Muscle layer of duodenum (tissue), 2 donors: Measurements from ENCODE around the gene PANX1.
A peak's percentile ranks its signal among the peaks of the same experiment; 100 is the strongest.
"Not testable (repeated sequence)": the region's sequence is repeated elsewhere in the genome, so short reads cannot be mapped to it uniquely, and the experiment has no call there.

Experiments used
- H3K27ac ChIP-seq: one replicate; pipeline ENCODE4 v1.7.0; 2013; ENCODE audit warnings: mild to moderate bottlenecking, low read length
- H3K27me3 ChIP-seq: one replicate; pipeline ENCODE4 v1.7.0; 2013; ENCODE audit warnings: low read depth, mild to moderate bottlenecking, control low read depth, low read length
- H3K36me3 ChIP-seq, 2 donors: one replicate each; pipeline ENCODE4 v1.7.0; 2013; ENCODE audit warnings: low read length in 2 of 2, control low read depth in 1 of 2, mild to moderate bottlenecking in 1 of 2; ENCODE audit not compliant: insufficient read depth in 2 of 2, control insufficient read depth in 1 of 2
- H3K4me1 ChIP-seq, 2 donors: one replicate each; pipeline ENCODE4 v1.7.0; 2013; ENCODE audit warnings: low read length in 2 of 2, mild to moderate bottlenecking in 2 of 2, control low read depth in 1 of 2, moderate library complexity in 1 of 2; ENCODE audit not compliant: insufficient read depth in 2 of 2, control insufficient read depth in 1 of 2
- H3K4me3 ChIP-seq, 2 donors: one replicate each; pipeline ENCODE4 v1.7.0; 2013; ENCODE audit warnings: low read length in 2 of 2, low read depth in 1 of 2, mild to moderate bottlenecking in 1 of 2
- H3K9me3 ChIP-seq, 2 donors: one replicate each; pipeline ENCODE4 v1.7.0; 2013; ENCODE audit warnings: low read length in 2 of 2, control low read depth in 1 of 2, mild to moderate bottlenecking in 1 of 2; ENCODE audit not compliant: control insufficient read depth in 1 of 2
- donor health status: healthy.

The PANX1 gene

DNA sequence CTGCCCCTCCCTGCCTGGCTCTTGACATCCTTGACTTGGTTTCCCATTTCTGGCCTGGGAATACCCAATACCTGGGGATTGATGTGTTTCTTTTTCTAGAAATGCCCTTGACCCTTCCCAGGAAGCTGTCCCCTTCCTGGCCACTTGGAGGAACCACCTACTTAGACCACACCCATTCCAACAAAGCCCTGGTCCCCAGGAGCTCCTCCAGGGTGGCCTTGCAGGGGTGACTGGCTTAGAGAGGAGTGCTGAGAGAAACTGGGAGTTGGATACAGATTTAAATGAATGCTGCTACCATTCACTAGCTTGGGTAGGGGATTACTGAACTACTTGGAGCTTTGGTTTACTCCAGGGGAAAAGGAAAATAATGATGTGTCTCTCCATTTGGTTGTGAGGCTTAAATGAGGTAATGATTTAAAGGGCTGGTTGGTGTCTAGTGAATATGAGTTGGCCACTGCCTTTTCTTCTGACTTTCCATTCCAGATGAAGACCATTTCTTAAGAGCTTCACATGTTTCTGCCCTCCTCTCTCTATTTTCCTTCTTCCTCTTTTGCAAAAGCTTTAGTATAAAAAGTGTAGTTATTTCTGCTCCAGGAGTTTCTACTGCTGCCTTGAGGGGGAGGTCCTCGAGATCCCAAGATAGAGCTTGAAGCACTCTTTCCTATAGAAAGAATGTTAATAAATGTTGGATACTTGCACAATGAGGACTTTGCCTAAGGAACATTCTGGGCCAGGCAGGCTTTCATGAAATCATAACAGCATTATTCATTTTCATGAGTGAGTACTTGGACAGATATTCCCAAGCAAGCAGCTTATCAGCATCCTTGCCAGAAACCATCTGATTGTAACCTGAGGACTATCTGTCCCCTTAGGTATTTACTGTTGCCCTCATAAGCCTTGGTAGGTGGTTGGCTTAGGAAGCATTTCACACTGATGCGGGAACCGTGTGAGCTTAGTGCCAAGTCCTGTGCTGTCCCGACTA, 22.4 kb downstream of the PANX1 start:
- H3K27ac ChIP-seq = peak overlapping the region; percentile 10

DNA sequence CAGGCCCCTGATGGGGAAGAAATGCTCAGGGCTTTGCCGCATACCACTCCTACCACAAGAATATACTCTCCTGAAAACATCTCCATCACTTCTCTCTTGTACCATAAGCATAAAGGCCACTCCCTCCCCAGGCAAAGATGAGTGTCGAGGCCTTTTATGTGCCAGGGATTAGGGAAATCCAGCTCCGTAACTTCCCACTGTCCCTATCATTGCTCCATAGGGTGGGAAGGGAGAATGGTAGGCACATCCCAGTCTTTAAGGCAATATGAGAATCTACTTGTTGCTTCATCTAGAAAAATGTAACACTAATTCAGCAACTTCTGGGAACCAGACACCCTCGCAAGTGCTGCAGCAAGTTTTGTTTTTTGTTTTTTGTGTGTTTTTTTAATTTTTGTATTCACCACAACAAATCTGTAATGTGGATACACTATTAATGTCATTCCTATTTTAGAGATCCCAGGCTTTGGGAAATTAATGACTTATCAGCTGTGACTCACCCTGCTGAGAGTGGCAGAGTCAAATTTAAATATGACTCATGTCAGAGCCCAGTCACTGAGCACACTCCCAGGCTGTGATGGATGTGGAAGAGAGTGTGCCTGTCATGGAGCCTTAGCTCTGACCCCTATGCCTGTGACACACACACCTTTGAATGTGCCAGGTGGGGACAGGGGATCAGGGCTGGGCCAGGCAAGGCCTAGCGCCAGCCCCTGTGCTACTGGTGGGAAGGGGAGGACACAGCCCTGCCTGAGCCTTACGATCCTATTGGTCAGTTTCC, 23.4 kb downstream of the PANX1 start:
- H3K4me3 ChIP-seq = no peak overlapping the region
- peak overlapping the region; percentile 11 for H3K27ac ChIP-seq

More for the DNA sequence above, 22.4 kb downstream of the PANX1 start:
- H3K4me3 ChIP-seq = no peak overlapping the region
- peaks cover 16 to 29% of the 10 kb centered on the region in 2 donors for H3K4me1 ChIP-seq
- H3K27me3 ChIP-seq = no peaks in the 10 kb centered on the region
- no peaks in the 10 kb centered on the region for H3K9me3 ChIP-seq
- no peaks in the 10 kb centered on the region for H3K36me3 ChIP-seq

DNA sequence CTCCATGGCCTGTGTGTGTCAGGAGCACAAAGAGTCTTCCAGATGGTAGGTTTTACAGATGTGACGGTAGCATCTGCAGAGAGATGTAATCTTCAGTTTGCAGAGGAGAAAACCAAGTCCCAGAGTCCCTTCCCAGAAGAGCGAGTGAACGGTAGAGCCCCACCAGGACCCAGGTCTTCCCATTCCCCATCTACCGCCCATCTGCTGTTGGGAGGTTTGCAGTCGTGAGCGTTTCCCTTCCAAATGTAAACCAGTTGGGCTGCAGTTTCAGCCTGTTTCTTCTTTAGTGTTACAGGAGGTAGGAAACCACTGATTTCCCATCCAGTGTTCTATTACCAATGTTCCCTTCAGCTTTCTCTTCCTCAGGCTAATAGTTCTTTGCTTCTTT, 24.0 kb downstream of the PANX1 start:
- no peaks in the 10 kb centered on the region for H3K36me3 ChIP-seq
- peak overlapping the region; percentile 11 for H3K27ac ChIP-seq
- peaks cover 16 to 24% of the 10 kb centered on the region in 2 donors for H3K4me1 ChIP-seq
- H3K27me3 ChIP-seq = no peaks in the 10 kb centered on the region
- H3K4me3 ChIP-seq = no peak overlapping the region
- H3K9me3 ChIP-seq = no peaks in the 10 kb centered on the region

More for the DNA sequence above, 23.4 kb downstream of the PANX1 start:
- H3K4me1 ChIP-seq = peaks cover 16 to 24% of the 10 kb centered on the region in 2 donors
- no peaks in the 10 kb centered on the region for H3K27me3 ChIP-seq
- H3K36me3 ChIP-seq = no peaks in the 10 kb centered on the region
- H3K9me3 ChIP-seq = no peaks in the 10 kb centered on the region

DNA sequence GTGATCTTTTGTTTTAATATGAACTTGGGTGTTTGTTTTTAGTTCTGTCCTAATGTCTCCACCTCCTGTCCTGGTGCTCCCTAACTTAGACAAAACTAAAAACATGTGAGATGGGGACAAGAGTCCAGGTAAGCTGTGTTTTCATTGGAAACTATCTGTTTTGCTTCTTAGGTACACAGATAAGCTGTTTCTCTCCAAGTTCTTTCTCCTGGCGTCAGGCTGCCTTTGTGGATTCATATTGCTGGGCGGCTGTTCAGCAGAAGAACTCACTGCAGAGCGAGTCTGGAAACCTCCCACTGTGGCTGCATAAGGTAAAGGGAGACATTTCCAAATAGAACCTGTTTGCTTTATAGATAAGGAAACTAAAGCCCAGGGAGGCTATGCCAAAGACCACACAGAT, 24.7 kb downstream of the PANX1 start:
- Histone ChIP-seq H3K27ac (peak overlapping the region; percentile 11), H3K9me3 (no peaks in the 10 kb centered on the region), H3K4me3 (no peak overlapping the region), H3K27me3 (no peaks in the 10 kb centered on the region), H3K36me3 (no peaks in the 10 kb centered on the region), H3K4me1 (peaks cover 16 to 24% of the 10 kb centered on the region in 2 donors)

DNA sequence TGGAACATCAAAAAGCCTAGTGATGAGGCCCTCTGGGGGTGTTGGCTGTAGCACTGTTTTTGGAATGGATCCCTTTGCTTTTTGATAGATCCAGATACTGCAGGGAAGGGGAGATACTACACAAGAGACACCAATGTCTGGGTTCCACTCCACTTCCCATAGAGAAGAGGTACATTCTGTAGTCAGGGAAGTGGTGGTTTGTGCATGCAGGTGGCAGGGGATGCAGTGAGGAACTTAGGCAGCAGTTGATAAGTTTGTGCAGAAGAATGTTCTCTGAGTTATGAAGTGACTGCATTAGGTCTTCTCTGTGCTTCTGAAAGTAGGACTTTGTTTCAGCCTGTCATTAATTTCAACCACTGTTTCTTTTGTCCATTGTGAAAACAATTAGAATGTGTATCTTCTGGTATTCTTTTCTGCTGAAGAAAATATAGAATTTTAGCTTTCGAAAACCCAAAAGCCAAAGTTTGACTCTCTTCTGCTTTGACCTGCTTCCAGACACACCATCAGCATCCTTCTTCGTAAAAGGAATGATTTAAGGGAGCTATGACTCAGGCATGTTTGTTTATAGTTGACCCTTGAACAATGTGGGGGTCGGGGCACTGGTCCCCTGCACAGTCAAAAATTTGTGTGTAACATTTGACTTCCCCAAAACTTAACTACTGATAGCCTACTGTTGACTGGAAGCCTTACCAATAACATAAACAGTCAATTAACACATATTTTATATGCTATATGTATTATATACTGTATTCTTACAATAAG, 25.6 kb downstream of the PANX1 start:
- no peaks in the 10 kb centered on the region for H3K9me3 ChIP-seq
- no peak overlapping the region for H3K4me3 ChIP-seq
- H3K27me3 ChIP-seq = no peaks in the 10 kb centered on the region
- H3K36me3 ChIP-seq = no peaks in the 10 kb centered on the region
- H3K4me1 ChIP-seq = peaks cover 16 to 19% of the 10 kb centered on the region in 2 donors
- no peak overlapping the region for H3K27ac ChIP-seq

DNA sequence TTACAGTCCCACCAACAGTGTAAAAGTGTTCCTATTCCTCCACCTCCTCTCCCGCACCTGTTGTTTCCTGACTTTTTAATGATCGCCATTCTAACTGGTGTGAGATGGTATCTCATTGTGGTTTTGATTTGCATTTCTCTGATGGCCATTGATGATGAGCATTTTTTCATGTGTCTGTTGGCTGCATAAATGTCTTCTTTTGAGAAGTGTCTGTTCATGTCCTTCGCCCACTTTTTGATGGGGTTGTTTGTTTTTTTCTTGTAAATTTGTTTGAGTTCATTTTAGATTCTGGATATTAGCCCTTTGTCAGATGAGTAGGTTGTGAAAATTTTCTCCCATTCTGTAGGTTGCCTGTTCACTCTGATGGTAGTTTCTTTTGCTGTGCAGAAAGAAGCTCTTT, 28.7 kb downstream of the PANX1 start:
- not testable (repeated sequence) for H3K27me3 ChIP-seq, H3K4me3 ChIP-seq, H3K36me3 ChIP-seq, H3K27ac ChIP-seq, H3K9me3 ChIP-seq, H3K4me1 ChIP-seq

DNA sequence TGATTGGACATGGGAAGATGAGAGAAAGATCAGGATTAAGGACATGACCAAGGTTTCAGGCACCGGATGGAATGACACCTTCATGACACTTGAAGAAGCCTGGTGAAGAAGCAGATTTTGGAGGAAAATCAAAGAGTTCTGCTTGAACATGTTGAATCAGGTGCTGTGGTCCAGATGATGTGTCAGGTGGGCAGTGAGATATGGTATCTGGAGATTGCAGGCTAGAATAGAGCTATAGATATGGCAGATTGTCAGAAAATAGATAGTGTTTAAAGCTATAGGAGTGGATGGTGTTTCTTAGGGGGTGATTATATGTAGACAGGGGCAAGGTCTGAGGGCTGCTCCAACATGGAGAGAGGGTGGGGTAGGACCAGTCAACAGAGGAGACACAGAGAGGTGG, 40.2 kb downstream of the PANX1 start:
- Histone ChIP-seq H3K27me3 (no peaks in the 10 kb centered on the region), H3K27ac (no peak overlapping the region), H3K36me3 (no peaks in the 10 kb centered on the region), H3K4me1 (no peaks in the 10 kb centered on the region), H3K4me3 (no peak overlapping the region), H3K9me3 (peaks cover 0 to 4% of the 10 kb centered on the region in 2 donors)

DNA sequence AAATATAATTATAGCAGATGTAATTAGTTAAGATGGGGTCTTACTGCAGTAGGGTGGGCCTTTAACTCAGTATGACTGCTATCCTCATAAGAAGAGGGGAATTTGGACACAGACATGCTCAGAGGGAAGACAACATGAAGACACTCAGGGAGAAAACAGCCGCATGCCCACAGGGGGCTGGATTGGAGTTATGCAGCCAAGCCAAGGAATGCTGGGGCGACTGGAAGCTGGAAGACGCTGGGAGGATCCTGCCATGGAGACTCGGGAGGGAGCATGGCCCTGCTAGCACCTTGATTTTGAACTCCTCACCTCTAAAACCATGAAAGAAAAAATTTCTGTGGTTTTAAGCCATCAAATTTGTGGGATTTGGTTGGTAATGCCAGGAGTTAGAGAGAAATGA, 40.9 kb downstream of the PANX1 start:
- H3K36me3 ChIP-seq = no peaks in the 10 kb centered on the region
- H3K4me1 ChIP-seq = peaks cover 0 to 4% of the 10 kb centered on the region in 2 donors
- H3K27ac ChIP-seq = no peak overlapping the region
- H3K27me3 ChIP-seq = no peaks in the 10 kb centered on the region
- peaks cover 0 to 4% of the 10 kb centered on the region in 2 donors for H3K9me3 ChIP-seq
- H3K4me3 ChIP-seq = no peak overlapping the region

DNA sequence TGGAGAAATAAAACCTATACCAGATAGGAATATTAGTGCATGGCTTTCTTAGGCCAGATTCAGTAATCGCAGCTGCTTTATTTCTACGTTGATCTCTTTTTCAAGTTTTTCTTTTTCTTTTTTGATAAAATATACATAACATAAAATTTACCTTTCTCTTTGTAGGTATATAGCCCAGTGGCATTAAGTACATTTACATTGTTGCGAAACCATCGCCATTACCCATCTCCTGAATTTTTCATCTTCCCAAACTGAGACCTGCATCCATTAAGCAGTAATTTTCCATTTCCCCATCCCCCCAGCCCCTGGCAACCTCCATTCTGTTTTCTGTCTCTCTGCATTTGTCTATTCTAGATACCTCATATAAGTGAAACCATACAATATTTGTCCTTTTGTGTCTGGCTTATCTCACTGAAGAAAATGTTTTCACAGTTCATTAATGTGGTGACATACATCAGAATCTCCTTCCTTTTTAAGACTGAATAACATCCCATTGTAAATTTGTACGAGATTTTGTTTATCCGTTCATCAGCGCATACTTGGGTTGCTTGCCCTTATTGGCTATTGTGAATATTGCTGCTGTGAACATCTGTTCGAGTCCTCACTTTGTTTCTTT, 41.4 kb downstream of the PANX1 start:
- Histone ChIP-seq H3K4me1 (peaks cover 0 to 9% of the 10 kb centered on the region in 2 donors), H3K9me3 (peaks cover 0 to 4% of the 10 kb centered on the region in 2 donors), H3K27ac (no peak overlapping the region), H3K4me3 (no peak overlapping the region), H3K27me3 (no peaks in the 10 kb centered on the region), H3K36me3 (no peaks in the 10 kb centered on the region)

DNA sequence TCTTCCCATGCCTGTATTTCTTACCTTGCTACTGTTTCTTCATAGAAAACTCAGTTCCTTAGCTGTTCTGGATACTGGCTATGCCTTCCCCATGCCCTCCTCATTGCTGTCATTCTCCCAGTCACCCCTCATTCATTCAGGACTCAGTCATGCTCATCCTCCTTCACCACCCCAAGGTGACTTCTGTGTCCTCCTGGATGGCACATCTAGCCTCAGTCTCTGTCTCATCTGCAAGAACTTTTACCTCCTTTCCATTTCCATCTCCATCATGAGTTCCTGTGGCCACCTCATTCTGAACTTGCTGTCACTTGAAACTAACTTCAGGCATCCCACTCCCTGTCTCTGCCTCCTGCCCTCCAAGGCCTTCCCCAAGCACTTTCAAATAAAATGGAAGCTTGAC, 42.3 kb downstream of the PANX1 start:
- Histone ChIP-seq H3K4me3 (no peak overlapping the region), H3K27ac (no peak overlapping the region), H3K9me3 (peaks cover 0 to 4% of the 10 kb centered on the region in 2 donors), H3K4me1 (peaks cover 0 to 17% of the 10 kb centered on the region in 2 donors), H3K36me3 (no peaks in the 10 kb centered on the region), H3K27me3 (no peaks in the 10 kb centered on the region)
